Astrocyte of the cerebellum (primary cell): ENCODE data around the gene PRKACB.
"Not testable (repeated sequence)": the region's sequence is repeated elsewhere in the genome, so short reads cannot be mapped to it uniquely, and the experiment has no call there.

Source experiments
- DNase-seq: peaks from one replicate; pipeline ENCODE4 v3.0.0-alpha.2; 2011; ENCODE audit warnings: low read depth
- H3K4me3 ChIP-seq: 2 replicates; pipeline ENCODE4 v1.5.1; 2011; ENCODE audit warnings: mild to moderate bottlenecking, low read depth, low read length, moderate library complexity
- in situ Hi-C: cut with HindIII; loops from 2 replicates; pipeline ENCODE4 v1.10.0; 2017; ENCODE audit warnings: low sequenced_read_pairs
- TF ChIP-seq, protein P1 (sequence below): IDR thresholded peaks from 2 replicates; pipeline ENCODE4 v1.5.1; 2012; ENCODE audit warnings: low read length, low read depth, moderate library complexity, mild to moderate bottlenecking; ENCODE audit errors: missing control alignments

PRKACB gene

GRCh38 chr1:84277343-84278059 lies 133.4 kb downstream of the PRKACB start:
- TF ChIP-seq, protein P1, sequence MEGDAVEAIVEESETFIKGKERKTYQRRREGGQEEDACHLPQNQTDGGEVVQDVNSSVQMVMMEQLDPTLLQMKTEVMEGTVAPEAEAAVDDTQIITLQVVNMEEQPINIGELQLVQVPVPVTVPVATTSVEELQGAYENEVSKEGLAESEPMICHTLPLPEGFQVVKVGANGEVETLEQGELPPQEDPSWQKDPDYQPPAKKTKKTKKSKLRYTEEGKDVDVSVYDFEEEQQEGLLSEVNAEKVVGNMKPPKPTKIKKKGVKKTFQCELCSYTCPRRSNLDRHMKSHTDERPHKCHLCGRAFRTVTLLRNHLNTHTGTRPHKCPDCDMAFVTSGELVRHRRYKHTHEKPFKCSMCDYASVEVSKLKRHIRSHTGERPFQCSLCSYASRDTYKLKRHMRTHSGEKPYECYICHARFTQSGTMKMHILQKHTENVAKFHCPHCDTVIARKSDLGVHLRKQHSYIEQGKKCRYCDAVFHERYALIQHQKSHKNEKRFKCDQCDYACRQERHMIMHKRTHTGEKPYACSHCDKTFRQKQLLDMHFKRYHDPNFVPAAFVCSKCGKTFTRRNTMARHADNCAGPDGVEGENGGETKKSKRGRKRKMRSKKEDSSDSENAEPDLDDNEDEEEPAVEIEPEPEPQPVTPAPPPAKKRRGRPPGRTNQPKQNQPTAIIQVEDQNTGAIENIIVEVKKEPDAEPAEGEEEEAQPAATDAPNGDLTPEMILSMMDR: no peak
- in situ Hi-C loops: no loop called here
- H3K4me3 ChIP-seq: no peak overlapping the region
- no peak for DNase-seq

DNA sequence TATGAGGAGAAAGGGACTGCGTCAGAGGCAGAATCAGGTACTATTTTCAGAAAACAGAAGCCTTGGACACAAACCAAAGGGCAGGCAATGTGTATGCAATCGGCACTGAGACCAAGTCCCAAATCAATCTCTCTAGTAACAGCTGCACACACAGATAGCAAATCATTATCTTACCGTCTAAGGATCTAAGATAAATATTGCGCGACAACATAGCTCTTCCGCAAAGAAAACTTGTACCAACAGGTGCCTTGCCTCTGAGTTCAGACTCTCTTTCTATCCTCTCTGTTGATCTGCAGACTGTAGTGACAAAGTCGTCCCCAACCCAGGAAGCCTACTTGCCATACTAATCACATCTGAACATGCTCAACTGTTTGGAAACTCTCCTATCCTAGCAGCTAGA lies 134.8 kb downstream of the PRKACB start:
- TF ChIP-seq, protein P1: no peak
- DNase-seq: no peak
- in situ Hi-C loops: no loop called here
- H3K4me3 ChIP-seq: no peak overlapping the region

GRCh38 chr1:84280912-84281311 lies 136.8 kb downstream of the PRKACB start:
- H3K4me3 ChIP-seq: no peak overlapping the region
- DNase-seq: no peak
- in situ Hi-C loops: no loop called here
- TF ChIP-seq, protein P1: no peak

DNA sequence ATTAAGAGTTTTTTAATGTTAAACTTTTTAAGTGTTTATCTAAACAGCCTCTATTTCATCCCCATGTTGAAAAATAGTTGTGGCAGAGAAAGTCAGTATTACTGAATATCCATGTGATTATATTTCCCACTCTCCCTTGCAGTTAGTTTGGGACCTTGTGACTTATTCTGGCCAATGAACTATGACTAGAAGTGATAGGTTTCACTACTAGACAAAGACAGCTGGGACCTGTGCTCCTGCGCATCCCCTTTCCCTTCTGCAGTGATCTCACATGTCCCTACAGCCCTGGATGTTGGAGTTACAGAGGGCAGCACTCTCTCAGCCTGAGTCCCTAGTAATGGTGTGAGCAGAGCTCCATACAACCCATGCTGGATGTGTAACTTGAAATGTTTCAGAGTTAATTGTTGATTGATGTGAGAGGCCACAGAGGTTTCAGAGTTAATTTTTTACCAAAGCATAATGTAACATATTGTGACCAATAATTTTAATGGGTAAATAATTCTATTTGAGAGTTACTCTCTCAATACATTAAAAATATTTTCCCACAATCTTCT lies 138.8 kb downstream of the PRKACB start:
- in situ Hi-C loops: no loop called here
- H3K4me3 ChIP-seq: no peak overlapping the region
- TF ChIP-seq, protein P1: no peak
- no peak for DNase-seq

DNA sequence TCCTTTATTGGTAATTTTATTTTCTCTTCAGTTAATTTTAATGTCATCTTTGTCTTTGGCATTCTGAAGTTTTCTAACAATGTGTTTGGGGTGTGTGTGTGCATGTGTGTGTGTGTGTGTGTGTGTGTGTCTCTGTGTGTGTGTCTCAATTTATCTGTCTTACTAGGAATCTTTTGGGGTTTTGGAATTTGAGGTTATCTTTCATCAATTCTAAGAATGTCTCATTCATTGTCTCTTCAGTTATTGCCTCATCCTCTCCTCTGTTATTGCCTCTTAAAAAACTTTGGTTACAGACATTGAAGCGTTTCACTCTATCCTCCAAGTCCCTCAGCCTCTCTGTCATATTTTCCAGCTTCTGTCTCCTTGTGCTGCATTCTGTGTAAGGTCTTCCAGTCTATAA lies 139.3 kb downstream of the PRKACB start:
- DNase-seq: no peak
- H3K4me3 ChIP-seq: no peak overlapping the region
- TF ChIP-seq, protein P1: no peak
- in situ Hi-C loops: no loop called here

GRCh38 chr1:84286071-84286470 lies 142.0 kb downstream of the PRKACB start:
- TF ChIP-seq, protein P1: no peak

DNA sequence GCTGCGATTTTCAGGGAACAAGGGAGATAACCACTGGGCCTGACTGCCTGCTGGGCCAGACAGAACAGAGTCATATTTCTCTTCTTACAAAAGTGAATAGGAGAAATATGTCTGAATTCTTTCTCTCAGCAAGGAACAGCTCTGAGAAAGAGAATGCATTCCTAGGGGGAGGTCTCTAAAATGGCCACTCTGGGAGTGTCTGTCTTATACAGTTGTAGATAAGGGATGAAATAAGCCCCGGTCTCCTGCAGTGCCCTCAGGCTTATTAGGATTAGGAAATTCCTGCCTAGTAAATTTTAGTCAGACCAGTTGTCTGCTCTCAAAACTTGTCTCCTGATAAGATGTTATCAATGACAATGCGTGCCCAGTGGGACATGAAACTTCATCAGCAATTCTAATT lies 143.3 kb downstream of the PRKACB start:
- in situ Hi-C loops, H3K4me3 ChIP-seq, DNase-seq: not testable (repeated sequence)

More at GRCh38 chr1:84286071-84286470, 142.0 kb downstream of the PRKACB start:
- H3K4me3 ChIP-seq: no peak overlapping the region
- DNase-seq: no peak
- in situ Hi-C loops: no loop called here
